ENCODE data around the gene SRI.

GRCh38 chr7:88268858-88269257 is 49.0 kb upstream of the SRI start:
- TF ChIP-seq, protein P1, sequence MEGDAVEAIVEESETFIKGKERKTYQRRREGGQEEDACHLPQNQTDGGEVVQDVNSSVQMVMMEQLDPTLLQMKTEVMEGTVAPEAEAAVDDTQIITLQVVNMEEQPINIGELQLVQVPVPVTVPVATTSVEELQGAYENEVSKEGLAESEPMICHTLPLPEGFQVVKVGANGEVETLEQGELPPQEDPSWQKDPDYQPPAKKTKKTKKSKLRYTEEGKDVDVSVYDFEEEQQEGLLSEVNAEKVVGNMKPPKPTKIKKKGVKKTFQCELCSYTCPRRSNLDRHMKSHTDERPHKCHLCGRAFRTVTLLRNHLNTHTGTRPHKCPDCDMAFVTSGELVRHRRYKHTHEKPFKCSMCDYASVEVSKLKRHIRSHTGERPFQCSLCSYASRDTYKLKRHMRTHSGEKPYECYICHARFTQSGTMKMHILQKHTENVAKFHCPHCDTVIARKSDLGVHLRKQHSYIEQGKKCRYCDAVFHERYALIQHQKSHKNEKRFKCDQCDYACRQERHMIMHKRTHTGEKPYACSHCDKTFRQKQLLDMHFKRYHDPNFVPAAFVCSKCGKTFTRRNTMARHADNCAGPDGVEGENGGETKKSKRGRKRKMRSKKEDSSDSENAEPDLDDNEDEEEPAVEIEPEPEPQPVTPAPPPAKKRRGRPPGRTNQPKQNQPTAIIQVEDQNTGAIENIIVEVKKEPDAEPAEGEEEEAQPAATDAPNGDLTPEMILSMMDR (IDR thresholded peaks at IDR 0.05; ENCODE audit: low read depth, low read length) = no peak
- no peak for TF ChIP-seq EZH2phosphoT487 (IDR thresholded peaks at IDR 0.05; ENCODE audit: low read depth)
